Ishikawa (cell line): Measurements from ENCODE around the gene CBR1.

Source experiments
- CEBPB ChIP-seq: IDR thresholded peaks from 2 replicates; pipeline ENCODE4 v1.6.1; 2012
- CREB1 ChIP-seq: IDR thresholded peaks from 2 replicates; pipeline ENCODE4 v1.6.1; 2012; ENCODE audit warnings: low read depth
- EGR1 ChIP-seq: IDR thresholded peaks from 2 replicates; pipeline ENCODE4 v1.6.1; 2012
- EP300 ChIP-seq: IDR thresholded peaks from 2 replicates; pipeline ENCODE4 v1.6.1; 2012; ENCODE audit warnings: borderline replicate concordance
- FOXM1 ChIP-seq: IDR thresholded peaks from 2 replicates; pipeline ENCODE4 v1.6.1; 2012; ENCODE audit warnings: low read depth, borderline replicate concordance
- MAX ChIP-seq: IDR thresholded peaks from 2 replicates; pipeline ENCODE4 v1.6.1; 2012
- RAD21 ChIP-seq: IDR thresholded peaks from 2 replicates; pipeline ENCODE4 v1.6.1; 2012; ENCODE audit warnings: low read depth
- REST ChIP-seq: IDR thresholded peaks from 2 replicates; pipeline ENCODE4 v1.6.1; 2012; ENCODE audit warnings: low read depth, mild to moderate bottlenecking
- TAF1 ChIP-seq: IDR thresholded peaks from 2 replicates; pipeline ENCODE4 v1.6.1; 2012; ENCODE audit warnings: low read depth, mild to moderate bottlenecking
- TCF12 ChIP-seq: IDR thresholded peaks from 2 replicates; pipeline ENCODE4 v1.6.1; 2012; ENCODE audit warnings: low read depth
- TEAD4 ChIP-seq: IDR thresholded peaks from 2 replicates; pipeline ENCODE4 v1.6.1; 2012
- ZBTB7A ChIP-seq: IDR thresholded peaks from 2 replicates; pipeline ENCODE4 v1.6.1; 2012; ENCODE audit warnings: low read depth
- TF ChIP-seq, protein P1 (sequence below): IDR thresholded peaks from 2 replicates; pipeline ENCODE4 v1.6.1; 2012

- TF ChIP-seq RAD21 (no peak), TCF12 (no peak), REST (no peak), EGR1 (no peak), MAX (no peak), CEBPB (no peak), TEAD4 (no peak), ZBTB7A (no peak), FOXM1 (no peak), TAF1 (no peak), CREB1 (no peak), EP300 (no peak)
- TF ChIP-seq, protein P1, sequence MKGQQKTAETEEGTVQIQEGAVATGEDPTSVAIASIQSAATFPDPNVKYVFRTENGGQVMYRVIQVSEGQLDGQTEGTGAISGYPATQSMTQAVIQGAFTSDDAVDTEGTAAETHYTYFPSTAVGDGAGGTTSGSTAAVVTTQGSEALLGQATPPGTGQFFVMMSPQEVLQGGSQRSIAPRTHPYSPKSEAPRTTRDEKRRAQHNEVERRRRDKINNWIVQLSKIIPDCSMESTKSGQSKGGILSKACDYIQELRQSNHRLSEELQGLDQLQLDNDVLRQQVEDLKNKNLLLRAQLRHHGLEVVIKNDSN, result no peak
Measured at GRCh38 chr21:36063375-36064084, 6.3 kb upstream of the CBR1 start.
